COLO668 (cell line): ENCODE results near the gene PIP5K1B.
"Not testable (repeated sequence)": the region's sequence is repeated elsewhere in the genome, so short reads cannot be mapped to it uniquely, and the experiment has no call there.

Experiments
- DNase-seq: peaks from one replicate; lab custom pipeline; 2025; ENCODE audit not compliant: unreplicated experiment; lab: John Stamatoyannopoulos, UW

Gene PIP5K1B

GRCh38 chr9:68978501-68978900, 273.5 kb downstream of the PIP5K1B start:
- no peak for DNase-seq

- no peak for DNase-seq
Measured at GRCh38 chr9:68979538-68980314, 274.7 kb downstream of the PIP5K1B start.

GRCh38 chr9:68980341-68980914, 275.4 kb downstream of the PIP5K1B start:
- no peak for DNase-seq

- DNase-seq = no peak
Measured at GRCh38 chr9:68981789-68982188, 276.7 kb downstream of the PIP5K1B start.

- DNase-seq = no peak
Measured at GRCh38 chr9:68983008-68983411, 278.0 kb downstream of the PIP5K1B start.

GRCh38 chr9:68983522-68984424, 278.7 kb downstream of the PIP5K1B start:
- no peak for DNase-seq

- DNase-seq = not testable (repeated sequence)
Measured at GRCh38 chr9:68986949-68987348, 281.9 kb downstream of the PIP5K1B start.

GRCh38 chr9:68991457-68991856, 286.4 kb downstream of the PIP5K1B start:
- no peak for DNase-seq

- DNase-seq = no peak
Measured at GRCh38 chr9:68995776-68996175, 290.7 kb downstream of the PIP5K1B start.

- no peak for DNase-seq
Measured at GRCh38 chr9:68996462-68996861, 291.4 kb downstream of the PIP5K1B start.

GRCh38 chr9:68997666-68998065, 292.6 kb downstream of the PIP5K1B start:
- DNase-seq = no peak

- no peak for DNase-seq
Measured at GRCh38 chr9:68998385-68998784, 293.3 kb downstream of the PIP5K1B start.

GRCh38 chr9:68998812-68999211, 293.8 kb downstream of the PIP5K1B start:
- DNase-seq = no peak

GRCh38 chr9:68999393-69000105, 294.5 kb downstream of the PIP5K1B start:
- peak; percentile 55 for DNase-seq

- no peak for DNase-seq
Measured at GRCh38 chr9:69001921-69002320, 296.9 kb downstream of the PIP5K1B start.

GRCh38 chr9:69003051-69003450, 298.0 kb downstream of the PIP5K1B start:
- no peak for DNase-seq

- no peak for DNase-seq
Measured at GRCh38 chr9:69004836-69005235, 299.8 kb downstream of the PIP5K1B start.

- no peak for DNase-seq
Measured at GRCh38 chr9:69009708-69010107, 304.7 kb downstream of the PIP5K1B start.

- DNase-seq = no peak
Measured at GRCh38 chr9:69012696-69013381, 307.8 kb downstream of the PIP5K1B start.

GRCh38 chr9:69013382-69013727, 308.3 kb downstream of the PIP5K1B start:
- no peak for DNase-seq

- DNase-seq = no peak
Measured at GRCh38 chr9:69014013-69014412, 309.0 kb downstream of the PIP5K1B start, which contains the start of gene PRKACG. TSS of gene PRKACG (minus strand) at chr9:69014113. CDS start at chr9:69014092, 21 bp downstream.
